IMR-90 (cell line): ENCODE results near the gene COX4I1. TPM values are rescaled to one million over a fixed set of nuclear protein-coding genes. Genes with fewer than 3 reads are reported as not detected.

Source experiments
- ATAC-seq: fragments of 200-7000 bp; cut with Tn5 transposase; 2 replicates; pipeline ENCODE4 v1.9.1; 2020; ENCODE audit warnings: low read depth, mild to moderate bottlenecking, moderate library complexity
- BruUV-seq: library from RNA; stranded (reverse); fragments of 400-500 nt; replicated peaks from 2 replicates; lab custom pipeline; 2021; lab: Mats Ljungman, UMichigan
- CTCF ChIA-PET: fragments of 300-600 bp; formaldehyde crosslinking; extraction: SDS; loops from one replicate; lab custom pipeline; 2021; ENCODE audit warnings: antibody characterized with exemption; lab: Yijun Ruan, JAX
- POLR2A ChIA-PET: fragments of 300-600 bp; sonication (Branson Sonifier 250); formaldehyde crosslinking; loops from one replicate; lab custom pipeline; 2022; ENCODE audit warnings: antibody characterized with exemption; ENCODE audit not compliant: unreplicated experiment; lab: Charles Lee
- DNase-seq: peaks from one replicate; pipeline ENCODE4 v3.0.0; 2013
- H2AFZ ChIP-seq: replicated peaks from 2 replicates; pipeline ENCODE3; 2013; ENCODE audit warnings: low read length, mild to moderate bottlenecking; ENCODE audit not compliant: poor library complexity
- H2AK5ac ChIP-seq: 2 replicates; pipeline ENCODE4 v1.6.1; 2013; ENCODE audit warnings: low read depth, low read length, inconsistent platforms
- H2AK9ac ChIP-seq: replicated peaks from 2 replicates; pipeline ENCODE3; 2013; ENCODE audit warnings: mild to moderate bottlenecking, low read depth, low read length, moderate library complexity; ENCODE audit not compliant: poor library complexity
- H2BK120ac ChIP-seq: 2 replicates; pipeline ENCODE4 v1.6.1; 2013; ENCODE audit warnings: low read depth, low read length, inconsistent platforms
- H2BK15ac ChIP-seq: 3 replicates; pipeline ENCODE4 v1.6.1; 2013; ENCODE audit warnings: low read depth, low read length, inconsistent platforms
- H2BK20ac ChIP-seq: 2 replicates; pipeline ENCODE4 v1.6.1; 2013; ENCODE audit warnings: low read depth, mild to moderate bottlenecking, inconsistent platforms, low read length, moderate library complexity
- H2BK5ac ChIP-seq: 2 replicates; pipeline ENCODE4 v1.6.1; 2013; ENCODE audit warnings: mild to moderate bottlenecking, low read depth, low read length, inconsistent platforms; ENCODE audit not compliant: poor library complexity, severe bottlenecking
- H3K14ac ChIP-seq: replicated peaks from 2 replicates; pipeline ENCODE4 v1.6.1; 2013; ENCODE audit warnings: low read depth, low read length, inconsistent platforms
- H3K18ac ChIP-seq: 2 replicates; pipeline ENCODE4 v1.6.1; 2013; ENCODE audit warnings: low read depth, low read length, control low read depth
- H3K23ac ChIP-seq: 2 replicates; pipeline ENCODE4 v1.6.1; 2013; ENCODE audit warnings: low read depth, low read length, inconsistent platforms
- H3K27ac ChIP-seq: 2 replicates; pipeline ENCODE4 v1.5.1; 2013; ENCODE audit warnings: mild to moderate bottlenecking, control low read depth, low read length; ENCODE audit not compliant: insufficient read depth
- H3K27me3 ChIP-seq: 2 replicates; pipeline ENCODE4 v1.6.1; 2013; ENCODE audit warnings: low read length; ENCODE audit not compliant: control insufficient read depth, insufficient read depth
- H3K36me3 ChIP-seq: 2 replicates; pipeline ENCODE4 v1.6.1; 2013; ENCODE audit warnings: low read length, mixed read lengths; ENCODE audit not compliant: control insufficient read depth, insufficient read depth
- H3K4ac ChIP-seq: 2 replicates; pipeline ENCODE4 v1.6.1; 2013; ENCODE audit warnings: low read depth, low read length, inconsistent platforms
- H3K4me1 ChIP-seq: 2 replicates; pipeline ENCODE4 v1.6.1; 2013; ENCODE audit warnings: low read length, mixed read lengths; ENCODE audit not compliant: control insufficient read depth, insufficient read depth
- H3K4me2 ChIP-seq: 2 replicates; pipeline ENCODE4 v1.6.1; 2013; ENCODE audit warnings: low read depth, mild to moderate bottlenecking, control low read depth, low read length, moderate library complexity
- H3K4me3 ChIP-seq: 2 replicates; pipeline ENCODE4 v1.5.1; 2013; ENCODE audit warnings: low read depth, mild to moderate bottlenecking, control low read depth, low read length, moderate library complexity; ENCODE audit not compliant: insufficient read depth
- H3K56ac ChIP-seq: 2 replicates; pipeline ENCODE4 v1.6.1; 2013; ENCODE audit warnings: low read length, inconsistent platforms; ENCODE audit not compliant: insufficient read depth; ENCODE audit errors: extremely low read depth
- H3K79me1 ChIP-seq, 2 experiments: 2 replicates each; pipeline ENCODE4 v1.6.1; 2013; ENCODE audit warnings: low read length in 2 of 2, inconsistent platforms in 1 of 2, low read depth in 1 of 2
- H3K9ac ChIP-seq: 2 replicates; pipeline ENCODE4 v1.6.1; 2013; ENCODE audit warnings: low read depth, low read length, control low read depth
- H3K9me1 ChIP-seq: 2 replicates; pipeline ENCODE4 v1.6.1; 2013; ENCODE audit warnings: low read length, inconsistent platforms; ENCODE audit not compliant: insufficient read depth
- H3K9me3 ChIP-seq: 2 replicates; pipeline ENCODE4 v1.6.1; 2013; ENCODE audit warnings: low read length; ENCODE audit not compliant: control insufficient read depth, insufficient read depth
- H4K20me1 ChIP-seq: 2 replicates; pipeline ENCODE4 v1.6.1; 2013; ENCODE audit warnings: low read length, inconsistent platforms; ENCODE audit not compliant: insufficient read depth
- H4K5ac ChIP-seq: 2 replicates; pipeline ENCODE4 v1.6.1; 2013; ENCODE audit warnings: mild to moderate bottlenecking, low read depth, low read length, control low read depth
- H4K8ac ChIP-seq, 2 experiments: 2 replicates each; pipeline ENCODE4 v1.6.1; 2013; ENCODE audit warnings: low read depth in 2 of 2, low read length in 2 of 2, control low read depth in 1 of 2, inconsistent platforms in 1 of 2
- H4K91ac ChIP-seq: 2 replicates; pipeline ENCODE4 v1.6.1; 2013; ENCODE audit warnings: low read depth, low read length, inconsistent platforms; ENCODE audit not compliant: insufficient read depth
- CEBPB ChIP-seq: IDR thresholded peaks from 2 replicates; pipeline ENCODE4 v1.6.1; 2012; ENCODE audit warnings: low read depth, low read length, improper control_type of control experiment
- CHD1 ChIP-seq: IDR thresholded peaks from 2 replicates; pipeline ENCODE4 v1.6.1; 2012; ENCODE audit warnings: low read depth, low read length, improper control_type of control experiment
- ELK1 ChIP-seq: fragments of 150-350 bp; IDR thresholded peaks from 2 replicates; pipeline ENCODE4 v1.6.1; 2016; ENCODE audit warnings: low read depth, mild to moderate bottlenecking, low read length, moderate library complexity, borderline replicate concordance
- FOS ChIP-seq: fragments of 150-350 bp; IDR thresholded peaks from 2 replicates; pipeline ENCODE4 v1.6.1; 2016; ENCODE audit warnings: low read depth, low read length
- MAFK ChIP-seq: IDR thresholded peaks from 2 replicates; pipeline ENCODE4 v1.6.1; 2012; ENCODE audit warnings: low read depth, low read length, improper control_type of control experiment
- MAZ ChIP-seq: IDR thresholded peaks from 2 replicates; pipeline ENCODE4 v1.6.1; 2012; ENCODE audit warnings: low read depth, mild to moderate bottlenecking, low read length, improper control_type of control experiment, moderate library complexity, borderline replicate concordance
- MXI1 ChIP-seq: IDR thresholded peaks from 2 replicates; pipeline ENCODE4 v1.6.1; 2012; ENCODE audit warnings: low read depth, mild to moderate bottlenecking, low read length, moderate library complexity, borderline replicate concordance
- NFE2L2 ChIP-seq: fragments of 150-350 bp; IDR thresholded peaks from 2 replicates; pipeline ENCODE4 v1.6.1; 2016; ENCODE audit warnings: low read depth, mild to moderate bottlenecking, low read length
- POLR2A ChIP-seq: IDR thresholded peaks from 2 replicates; pipeline ENCODE4 v1.6.1; 2012; ENCODE audit warnings: mild to moderate bottlenecking, low read depth, low read length
- RAD21 ChIP-seq: IDR thresholded peaks from 2 replicates; pipeline ENCODE4 v1.6.1; 2012; ENCODE audit warnings: low read length, improper control_type of control experiment
- RCOR1 ChIP-seq: IDR thresholded peaks from 2 replicates; pipeline ENCODE4 v1.6.1; 2012; ENCODE audit warnings: mild to moderate bottlenecking, low read length, improper control_type of control experiment; ENCODE audit not compliant: insufficient replicate concordance
- SMC3 ChIP-seq: fragments of 150-350 bp; IDR thresholded peaks from 2 replicates; pipeline ENCODE4 v1.6.1; 2016; ENCODE audit warnings: low read depth, mild to moderate bottlenecking, antibody characterized with exemption, low read length, moderate library complexity
- USF2 ChIP-seq: fragments of 150-350 bp; IDR thresholded peaks from 2 replicates; pipeline ENCODE4 v1.6.1; 2017; ENCODE audit warnings: mild to moderate bottlenecking, antibody characterized with exemption, low read length, low read depth
- WGBS, 2 experiments: methylation state at CpG; one replicate each; pipeline versions ENCODE4 v1.1.5 to v1.1.7; 2013; ENCODE audit warnings: missing lambda C conversion rate in 2 of 2; ENCODE audit not compliant: insufficient read length in 1 of 2; ENCODE audit errors: extremely low coverage in 2 of 2; 5-methylcytosine and 5-hydroxymethylcytosine counted together
- dilution Hi-C: fragments of 300-500 bp; cut with HindIII; formaldehyde crosslinking; loops from one replicate; pipeline ENCODE4 v1.14.3; 2018; ENCODE audit warnings: low sequenced_read_pairs; ENCODE audit not compliant: unreplicated experiment
- in situ Hi-C: fragments of 300-500 bp; cut with MboI; formaldehyde crosslinking; loops from 3 replicates; pipeline ENCODE4 v1.14.3; 2019; ENCODE audit warnings: low sequenced_read_pairs, inconsistent platforms, mixed read lengths
- intact Hi-C: fragments of 100-400 bp; cut with micrococcal nuclease; formaldehyde crosslinking; loops from 2 replicates; pipeline ENCODE4 v1.10.0; 2022
- polyA plus RNA-seq, 3 experiments: library from polyadenylated mRNA; depleted of rRNA; stranded (reverse); fragments of >200 nt; gene quantifications; 2 replicates each; pipeline ENCODE4 v1.2.3, GENCODE V29; 2012; ENCODE audit warnings: low replicate concordance in 1 of 3
- total RNA-seq: library from RNA; depleted of rRNA; stranded (reverse); fragments of >200 nt; gene quantifications from 2 replicates; pipeline ENCODE4 v1.2.3, GENCODE V29; 2012

COX4I1 gene
- total and polyA plus RNA-seq, 2 of the 4 experiments (the other 2 are of a cell fraction) = 397 to 700 TPM

- Histone ChIP-seq H3K4me1 (peaks cover 7% of the 10 kb centered on the region), H4K20me1 (peaks cover 7% of the 10 kb centered on the region; the same call in 1 of the 2 replicates), H3K56ac (no peak overlapping the region), H3K9me3 (no peaks in the 10 kb centered on the region), H3K36me3 (no peaks in the 10 kb centered on the region), H3K18ac (no peak overlapping the region), H2AK9ac (no peak overlapping the region), H4K5ac (no peak overlapping the region), H3K4me2 (no peak overlapping the region), H2AK5ac (no peak overlapping the region), H3K27me3 (no peaks in the 10 kb centered on the region; the same call in 1 of the 2 replicates), H3K14ac (no peak overlapping the region), H3K23ac (no peak overlapping the region), H2BK20ac (no peak overlapping the region), H4K91ac (no peak overlapping the region), H4K8ac (no peak overlapping the region), H3K4ac (no peak overlapping the region), H2BK5ac (no peak overlapping the region), H2BK120ac (no peak overlapping the region), H3K79me1 (no peaks in the 10 kb centered on the region; a peak in 1 of 4 replicates), H3K27ac (no peak overlapping the region), H3K4me3 (no peak overlapping the region), H2AFZ (no peak overlapping the region), H2BK15ac (no peak overlapping the region), H3K9ac (no peak overlapping the region), H3K9me1 (peaks cover 8% of the 10 kb centered on the region)
- TF ChIP-seq USF2 (no peak), CHD1 (no peak), CEBPB (no peak), NFE2L2 (no peak), FOS (no peak), POLR2A (no peak), RAD21 (no peak), ELK1 (no peak), MAZ (no peak), MAFK (no peak), SMC3 (no peak), RCOR1 (no peak), MXI1 (no peak)
- WGBS, 2 experiments = 85% methylated on average over 4 of the region's 6 CpGs; no CpG with 5 or more reads in 1 of the 2 experiments
- ATAC-seq (no peak), DNase-seq (no peak)
- intact Hi-C loops (no loop called here), dilution Hi-C loops (no loop called here), in situ Hi-C loops (no loop called here)
- CTCF ChIA-PET = no interaction called here
- POLR2A ChIA-PET = no interaction called here
- no TSS peak for BruUV-seq
These were observed 37.6 kb upstream of the COX4I1 start for GRCh38 chr16:85761861-85762260.
